Lung (tissue), 12 donors: Measurements from ENCODE around the gene ALG1L2. TPM values are rescaled to one million over a fixed set of nuclear protein-coding genes. Genes with fewer than 3 reads are reported as not detected.
"Not testable (repeated sequence)": the region's sequence is repeated elsewhere in the genome, so short reads cannot be mapped to it uniquely, and the experiment has no call there.

ENCODE experiments used
- ATAC-seq: fragments of 200-7000 bp; cut with Tn5 transposase; one replicate; pipeline ENCODE4 v1.9.1; 2020; ENCODE audit warnings: moderate number of reproducible peaks; ENCODE audit not compliant: insufficient read depth, low FRiP score
- DNase-seq, 3 donors: peaks; one replicate each; pipeline ENCODE4 v3.0.0-alpha.2; 2013 to 2017
- H3K27ac ChIP-seq, 2 donors: one replicate each; pipeline ENCODE4 v1.5.1; 2013; ENCODE audit warnings: mild to moderate bottlenecking in 2 of 2, moderate library complexity in 2 of 2, control low read depth in 1 of 2, inconsistent platforms in 1 of 2, low read depth in 1 of 2, low read length in 1 of 2
- H3K27me3 ChIP-seq, 3 donors: one replicate each; pipeline ENCODE4 v1.5.1; 2013; ENCODE audit warnings: low read length in 2 of 3; ENCODE audit not compliant: control insufficient read depth in 3 of 3, insufficient read depth in 3 of 3
- H3K36me3 ChIP-seq, 4 donors: one replicate each; pipeline ENCODE4 v1.5.1; 2013; ENCODE audit warnings: low read length in 4 of 4, mild to moderate bottlenecking in 1 of 4, moderate library complexity in 1 of 4; ENCODE audit not compliant: control insufficient read depth in 4 of 4, insufficient read depth in 4 of 4
- H3K4me1 ChIP-seq, 5 donors: one replicate each; pipeline ENCODE4 v1.5.1; 2013; ENCODE audit warnings: low read length in 5 of 5, mild to moderate bottlenecking in 2 of 5, moderate library complexity in 1 of 5; ENCODE audit not compliant: control insufficient read depth in 5 of 5, insufficient read depth in 5 of 5
- H3K4me3 ChIP-seq: one replicate; pipeline ENCODE4 v1.5.1; 2013; ENCODE audit warnings: mild to moderate bottlenecking, control low read depth, moderate library complexity
- H3K9ac ChIP-seq, 2 donors: one replicate each; pipeline ENCODE4 v1.5.1; 2013; ENCODE audit warnings: low read length in 2 of 2, control low read depth in 1 of 2; ENCODE audit not compliant: insufficient read depth in 1 of 2
- H3K9me3 ChIP-seq, 4 donors: one replicate each; pipeline ENCODE4 v1.5.1; 2013; ENCODE audit warnings: low read length in 3 of 4, mild to moderate bottlenecking in 1 of 4, moderate library complexity in 1 of 4; ENCODE audit not compliant: control insufficient read depth in 4 of 4, insufficient read depth in 3 of 4
- CTCF ChIP-seq: IDR thresholded peaks from 2 replicates; pipeline ENCODE4 v1.5.1; 2012; ENCODE audit warnings: mild to moderate bottlenecking; ENCODE audit errors: control extremely low read depth, extremely low read depth
- WGBS, 2 donors: extraction: QIAGEN DNeasy Blood & Tissue Kit; methylation state at CpG; one replicate each; pipeline ENCODE4 v1.1.7; 2013; 5-methylcytosine and 5-hydroxymethylcytosine counted together
- polyA plus RNA-seq, 2 donors: library from polyadenylated mRNA; stranded (reverse); fragments of 200-250 nt; gene quantifications; one replicate each; pipeline ENCODE4 v1.2.1, GENCODE V29; 2013
- total RNA-seq, 2 donors: library from RNA; depleted of rRNA in 1 of 2; stranded (reverse); fragments of >200 nt in 1 of 2; gene quantifications; one replicate each; pipeline ENCODE4 v1.2.1, GENCODE V29; 2014 to 2021
- donor health status: control.
- donor health status: control.
- donor health status: Bipolar disorder and iron deficiency.
- donor health status: healthy.
- donor health status: DM: yes; HTN: yes; CAD: no.

Gene ALG1L2
- total and polyA plus RNA-seq, 4 donors, result 0.80 TPM; not detected in 3

GRCh38 chr3:130073582-130073981 lies 8.0 kb upstream of the ALG1L2 start:
- Histone ChIP-seq H3K27me3 (no peaks in the 10 kb centered on the region), H3K4me3 (no peak overlapping the region), H3K9me3 (no peaks in the 10 kb centered on the region), H3K36me3 (no peaks in the 10 kb centered on the region), H3K27ac (no peak overlapping the region), H3K9ac (no peak overlapping the region), H3K4me1 (no peaks in the 10 kb centered on the region)
- DNase-seq (no peak), ATAC-seq (no peak)
- no peak for TF ChIP-seq CTCF
- WGBS, 2 donors, result 93% methylated on average over 4 of the region's 4 CpGs; no CpG with 5 or more reads in 1 of the 2 donors

DNA sequence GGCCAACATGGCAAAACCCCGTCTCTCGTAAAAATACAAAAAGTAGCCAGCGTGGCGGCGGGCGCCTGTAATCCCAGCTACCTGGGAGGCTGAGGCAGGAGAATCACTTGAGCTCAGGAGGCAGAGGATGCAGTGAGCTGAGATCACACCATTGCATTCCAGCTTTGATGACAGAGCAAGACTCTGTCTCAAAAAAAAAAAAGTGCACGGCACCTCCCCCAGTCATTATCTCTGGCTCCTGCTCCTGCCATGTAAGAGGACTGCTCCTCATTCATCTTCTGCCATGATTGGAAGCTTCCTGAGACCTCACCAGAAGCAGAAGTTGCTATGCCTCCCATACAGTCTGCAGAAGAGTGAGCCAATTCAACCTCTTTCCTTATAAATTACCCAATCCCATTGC lies 4.0 kb upstream of the ALG1L2 start:
- ATAC-seq (no peak), DNase-seq (no peak)
- Histone ChIP-seq H3K36me3 (no peaks in the 10 kb centered on the region), H3K9ac (no peak overlapping the region), H3K4me1 (peaks cover 0 to 8% (median 0%) of the 10 kb centered on the region in 5 donors), H3K27me3 (no peaks in the 10 kb centered on the region), H3K9me3 (no peaks in the 10 kb centered on the region), H3K27ac (no peak overlapping the region), H3K4me3 (no peak overlapping the region)
- no peak for TF ChIP-seq CTCF
- 96% methylated on average over 7 of the region's 7 CpGs; no CpG with 5 or more reads in 1 of the 2 donors for WGBS, 2 donors

DNA sequence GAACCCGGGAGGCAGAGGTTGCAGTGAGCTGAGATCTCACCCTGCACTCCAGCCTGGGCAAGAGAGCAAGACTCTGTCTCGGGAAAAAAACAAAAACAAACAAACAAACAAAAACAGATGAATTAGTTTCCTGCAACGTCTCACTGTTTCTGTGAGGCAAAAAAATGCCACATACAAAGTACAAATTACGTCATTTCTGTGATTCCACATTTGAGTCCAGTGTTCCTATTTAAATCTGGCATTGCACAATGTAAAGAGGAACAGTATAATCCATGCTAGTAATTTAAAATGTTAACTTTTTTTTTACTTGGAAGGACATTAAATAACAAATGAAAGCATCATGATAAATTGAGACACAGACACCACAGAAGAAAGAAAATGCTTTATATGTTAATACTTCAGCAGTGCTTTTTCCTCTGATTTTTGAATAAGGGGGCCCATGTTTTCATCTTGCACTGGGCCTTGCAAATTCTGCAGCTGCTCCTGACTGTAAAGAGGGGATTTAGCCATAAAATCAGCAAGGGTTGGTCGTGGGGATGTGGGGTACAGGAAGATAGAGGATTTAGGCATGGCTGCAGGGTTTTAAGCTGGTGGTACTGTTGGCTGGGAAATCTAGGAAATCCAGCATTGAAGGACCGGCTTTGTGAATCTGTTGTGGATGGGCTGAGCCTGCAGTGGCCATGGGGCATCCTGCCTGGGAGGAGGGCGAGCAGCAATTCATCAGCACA lies 1.9 kb downstream of the ALG1L2 start:
- not testable (repeated sequence) for ATAC-seq, H3K27ac ChIP-seq, H3K36me3 ChIP-seq, H3K4me3 ChIP-seq, DNase-seq, H3K4me1 ChIP-seq, H3K9me3 ChIP-seq, H3K27me3 ChIP-seq, H3K9ac ChIP-seq
- 71 to 78% methylated on average over 3 to 7 of the region's 7 CpGs for WGBS, 2 donors

GRCh38 chr3:130084436-130084980 lies 2.9 kb downstream of the ALG1L2 start:
- 53% methylated on average over 5 of the region's 5 CpGs; no CpG with 5 or more reads in 1 of the 2 donors for WGBS, 2 donors
- Histone ChIP-seq H3K27me3 (no peaks in the 10 kb centered on the region), H3K9me3 (no peaks in the 10 kb centered on the region), H3K9ac (no peak overlapping the region), H3K4me1 (peaks cover 0 to 8% (median 0%) of the 10 kb centered on the region in 5 donors), H3K27ac (no peak overlapping the region), H3K4me3 (no peak overlapping the region), H3K36me3 (no peaks in the 10 kb centered on the region)
- TF ChIP-seq CTCF, result no peak
- DNase-seq, result no peak
- no peak for ATAC-seq
